ENCODE measurements around the gene FUZ.

FUZ gene

GRCh38 chr19:49803529-49803856, 9.6 kb downstream of the FUZ start:
- DNase-seq, result no peak

DNA sequence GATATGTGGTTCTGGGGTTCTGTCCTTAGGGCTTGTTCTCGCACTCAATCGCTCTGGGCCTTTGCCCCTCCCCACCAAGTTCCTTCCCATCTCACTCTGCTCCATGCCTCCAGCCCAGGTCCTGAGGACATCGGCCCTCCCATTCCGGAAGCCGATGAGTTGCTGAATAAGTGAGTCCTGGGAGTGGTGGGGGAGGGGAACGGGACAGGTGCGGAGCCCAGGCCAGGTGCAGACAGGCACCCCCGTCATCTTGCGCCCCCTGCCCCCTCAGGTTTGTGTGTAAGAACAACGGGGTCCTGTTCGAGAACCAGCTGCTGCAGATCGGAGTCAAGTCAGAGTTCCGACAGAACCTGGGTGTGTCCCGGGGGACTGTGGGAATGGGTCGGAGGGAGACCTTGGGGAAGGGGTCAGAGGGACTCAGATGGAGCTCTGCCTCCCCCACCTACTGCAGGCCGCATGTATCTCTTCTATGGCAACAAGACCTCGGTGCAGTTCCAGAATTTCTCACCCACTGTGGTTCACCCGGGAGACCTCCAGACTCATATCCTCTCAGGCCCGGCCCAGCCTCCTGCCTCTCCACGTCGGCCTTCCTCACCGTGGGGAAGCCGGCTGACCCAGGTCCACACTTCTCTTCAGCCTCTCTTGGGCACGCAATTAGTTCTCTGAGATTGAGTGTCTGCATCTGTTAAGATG, 10.1 kb downstream of the FUZ start:
- DNase-seq, result no peak

- no peak for DNase-seq
Observed at GRCh38 chr19:49801966-49802661, 11.0 kb downstream of the FUZ start.

- no peak for DNase-seq
Observed at GRCh38 chr19:49801401-49801888, 11.6 kb downstream of the FUZ start.

GRCh38 chr19:49800771-49801170, 12.3 kb downstream of the FUZ start:
- DNase-seq, result no peak

- no peak for DNase-seq
Observed at GRCh38 chr19:49799798-49800376, 13.2 kb downstream of the FUZ start.

GRCh38 chr19:49799271-49799797, 13.8 kb downstream of the FUZ start:
- no peak for DNase-seq

- DNase-seq, result no peak
Observed at GRCh38 chr19:49798574-49798973, 14.5 kb downstream of the FUZ start.

DNA sequence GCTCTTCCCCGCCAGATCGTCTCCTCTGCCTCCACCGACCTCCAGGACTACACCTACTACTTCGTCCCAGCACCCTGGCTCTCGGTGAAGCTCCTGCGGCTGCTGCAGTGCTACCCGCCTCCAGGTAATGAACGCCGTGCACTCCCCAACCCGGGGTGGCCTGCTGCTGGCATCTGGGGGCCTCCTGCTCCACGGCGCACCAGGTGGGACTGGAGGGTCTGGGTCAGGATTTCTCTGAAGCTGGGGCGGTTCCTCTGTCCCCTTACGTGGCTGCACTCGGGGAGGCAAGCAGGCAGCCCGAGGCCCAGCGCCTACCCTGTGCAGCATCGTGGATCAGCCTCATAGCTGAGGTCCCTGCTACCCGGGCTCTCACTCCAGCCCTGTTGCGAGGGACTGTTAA, 17.5 kb downstream of the FUZ start:
- DNase-seq, result no peak

- DNase-seq, result no peak
Observed at GRCh38 chr19:49793561-49793840, 19.6 kb downstream of the FUZ start.

- DNase-seq, result no peak
Observed at GRCh38 chr19:49792829-49793560, 20.1 kb downstream of the FUZ start.

DNA sequence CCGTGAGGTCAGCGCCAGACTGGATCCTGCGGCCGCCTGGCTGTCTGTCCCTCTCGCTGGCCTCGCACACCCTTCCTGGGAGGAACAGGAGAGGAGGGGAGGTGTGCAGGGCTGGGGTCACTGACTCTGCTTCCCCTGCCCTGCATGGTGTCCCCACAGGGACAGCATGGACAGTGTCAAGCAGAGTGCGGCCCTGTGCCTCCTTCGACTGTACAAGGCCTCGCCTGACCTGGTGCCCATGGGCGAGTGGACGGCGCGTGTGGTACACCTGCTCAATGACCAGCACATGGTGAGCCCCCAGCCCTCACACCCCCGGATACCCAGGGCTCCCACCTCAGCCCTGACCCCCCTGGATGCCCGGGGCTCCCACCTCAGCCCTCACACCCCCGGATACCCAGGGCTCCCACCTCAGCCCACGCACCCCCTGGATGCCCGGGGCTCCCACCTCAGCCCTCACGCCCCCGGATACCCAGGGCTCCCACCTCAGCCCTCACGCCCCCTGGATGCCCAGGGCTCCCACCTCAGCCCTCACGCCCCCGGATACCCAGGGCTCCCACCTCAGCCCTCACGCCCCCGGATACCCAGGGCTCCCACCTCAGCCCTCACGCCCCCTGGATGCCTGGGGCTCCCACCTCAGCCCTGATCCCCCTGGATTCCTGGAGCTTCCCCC, 21.2 kb downstream of the FUZ start:
- DNase-seq, result no peak

- DNase-seq, result no peak
Observed at GRCh38 chr19:49790866-49791265, 22.2 kb downstream of the FUZ start.

GRCh38 chr19:49788857-49789256, 24.2 kb downstream of the FUZ start:
- no peak for DNase-seq

DNA sequence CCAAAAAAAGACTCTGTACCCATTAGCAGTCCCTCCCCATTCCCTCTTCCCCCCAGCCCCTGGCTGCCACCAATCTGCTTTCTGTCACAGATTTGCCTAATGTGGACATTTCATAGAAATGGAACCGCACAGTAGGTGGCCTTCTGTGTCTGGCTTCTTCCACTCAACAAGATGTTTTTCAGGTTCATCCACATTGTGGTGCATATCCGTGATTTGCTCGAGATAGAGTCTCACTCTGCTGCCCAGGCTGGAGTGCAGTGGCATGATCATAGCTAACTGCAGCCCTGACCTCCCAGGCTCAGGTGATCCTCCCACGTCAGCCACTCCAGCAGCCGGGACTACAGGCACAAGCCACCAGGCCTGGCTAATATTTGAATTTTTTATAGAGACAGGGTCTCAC, 25.3 kb downstream of the FUZ start:
- DNase-seq, result no peak

- no peak for DNase-seq
Observed at GRCh38 chr19:49786376-49786820, 26.7 kb downstream of the FUZ start.

DNA sequence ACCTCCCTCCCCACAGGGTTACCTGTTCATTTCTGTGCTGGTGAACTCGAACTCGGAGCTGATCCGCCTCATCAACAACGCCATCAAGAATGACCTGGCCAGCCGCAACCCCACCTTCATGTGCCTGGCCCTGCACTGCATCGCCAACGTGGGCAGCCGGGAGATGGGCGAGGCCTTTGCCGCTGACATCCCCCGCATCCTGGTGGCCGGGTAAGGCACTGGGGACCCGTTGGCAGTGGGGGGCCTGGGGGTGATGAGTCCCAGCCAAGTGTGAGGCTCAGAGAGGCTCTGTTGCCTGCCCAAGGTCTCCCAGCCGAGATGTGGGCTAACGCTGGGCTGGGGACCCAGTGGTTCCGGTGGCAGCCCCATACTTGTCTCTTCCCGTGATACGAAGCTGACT, 30.6 kb downstream of the FUZ start:
- no peak for DNase-seq

- DNase-seq, result no peak
Observed at GRCh38 chr19:49781394-49781793, 31.7 kb downstream of the FUZ start.

GRCh38 chr19:49780861-49781260, 32.2 kb downstream of the FUZ start:
- DNase-seq, result no peak

DNA sequence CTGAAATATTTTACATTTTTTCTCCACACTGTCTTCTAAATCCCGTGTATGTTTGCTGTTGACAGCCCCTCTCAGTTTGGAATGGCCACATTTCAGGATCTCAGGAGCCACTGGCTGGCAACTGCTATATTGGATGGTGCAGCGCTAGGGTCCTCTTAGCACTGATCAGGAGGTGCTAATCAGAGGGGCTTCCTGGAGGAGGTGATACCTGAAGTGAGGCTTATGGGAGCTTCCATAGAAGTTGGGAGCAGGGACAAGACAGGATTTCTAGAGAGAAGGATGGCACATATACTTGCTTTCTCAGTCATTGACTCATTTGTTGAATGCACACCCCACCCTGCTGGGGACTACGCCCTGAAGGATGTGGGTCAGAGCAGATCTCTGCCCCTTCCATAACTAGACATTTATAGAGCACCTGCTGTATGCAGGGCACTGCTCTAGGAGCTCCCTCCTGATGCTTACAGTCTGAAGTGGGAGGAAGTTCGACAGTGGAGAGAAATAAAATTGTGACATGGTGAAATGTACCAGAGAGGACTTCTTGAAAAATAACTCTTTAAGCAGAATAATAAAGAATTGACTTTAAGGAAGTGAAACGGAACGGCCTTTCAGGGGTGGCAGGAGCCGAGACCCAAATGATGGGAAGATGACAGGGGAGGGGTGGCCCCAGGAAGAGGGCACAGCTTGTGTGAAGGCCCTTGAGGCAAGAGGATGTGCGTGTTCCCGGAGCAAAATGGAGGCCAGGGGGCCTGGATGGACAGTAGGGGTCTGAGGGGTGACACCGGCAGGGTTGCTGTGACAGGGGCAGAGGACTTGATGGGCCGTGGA, 33.1 kb downstream of the FUZ start:
- no peak for DNase-seq

DNA sequence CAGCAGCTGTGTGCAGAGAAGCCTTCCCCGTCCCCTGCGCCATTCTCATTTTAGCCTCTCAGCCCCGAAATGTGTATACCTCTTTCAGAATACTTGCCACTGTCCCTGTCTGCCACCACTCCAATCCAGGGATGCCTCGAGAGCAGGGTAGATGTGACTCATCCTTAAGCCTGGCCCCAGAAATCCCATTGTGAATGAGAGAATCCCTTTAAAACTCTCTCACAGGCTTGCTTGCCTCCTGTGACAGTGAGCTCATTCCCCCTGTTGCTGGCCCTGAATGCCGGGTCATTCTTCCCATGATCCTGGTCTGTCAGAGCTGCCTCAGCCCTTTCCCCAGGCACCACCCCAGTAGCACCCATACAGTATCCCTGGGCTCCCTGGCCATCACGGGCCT, 36.7 kb downstream of the FUZ start:
- DNase-seq, result no peak

- DNase-seq, result no peak
Observed at GRCh38 chr19:49775742-49776370, 37.2 kb downstream of the FUZ start.
